ENCODE data around the gene ST3GAL4. TPM values are rescaled to one million over a fixed set of nuclear protein-coding genes. Genes with fewer than 3 reads are reported as not detected.

Gene ST3GAL4
- total and polyA plus RNA-seq, 2 experiments from 2014 or later = 27.3 to 53.3 TPM

- no peak overlapping the region for H3K27ac ChIP-seq
- H3K4me2 ChIP-seq (ENCODE audit: unreplicated experiment) = no peak overlapping the region
- H3K4me3 ChIP-seq = no peak overlapping the region
- no peak for TF ChIP-seq EZH2 (IDR thresholded peaks at IDR 0.05; ENCODE audit: insufficient read depth, poor library complexity, severe bottlenecking)
- no peak for TF ChIP-seq EZH2phosphoT487 (IDR thresholded peaks at IDR 0.05; ENCODE audit: insufficient read depth, low read depth)
- in situ Hi-C loops (cut with MboI) = no loop called here
- no peak for DNase-seq
- no peaks in the 10 kb centered on the region for H4K20me1 ChIP-seq (ENCODE audit: insufficient read depth)
- no peaks in the 10 kb centered on the region for H3K79me2 ChIP-seq (ENCODE audit: insufficient read depth)
- no peaks in the 10 kb centered on the region for H3K36me3 ChIP-seq (ENCODE audit: low read depth)
- no peaks in the 10 kb centered on the region for H3K9me2 ChIP-seq (ENCODE audit: insufficient read depth)
- WGBS, 2 experiments (ENCODE audit: low coverage in 1 of 2, low lambda C conversion rate in 2 of 2, missing lambda C conversion rate in 2 of 2) = 98 to 99% methylated on average over 11 to 12 of the region's 12 CpGs
- H3K9me3 ChIP-seq (ENCODE audit: low read depth) = no peaks in the 10 kb centered on the region
- no peak overlapping the region for H3K9ac ChIP-seq
- H3K27me3 ChIP-seq (replicated peaks; ENCODE audit: insufficient read depth) = no peaks in the 10 kb centered on the region
- no peak overlapping the region for H2AFZ ChIP-seq
- peaks cover 17% of the 10 kb centered on the region for H3F3A ChIP-seq (ENCODE audit: insufficient read depth)
- peaks cover 15% of the 10 kb centered on the region for H3K4me1 ChIP-seq (ENCODE audit: insufficient read depth)
Observed at GRCh38 chr11:126328444-126328843, 27.0 kb upstream of the ST3GAL4 start.

GRCh38 chr11:126328938-126329643 lies 26.4 kb upstream of the ST3GAL4 start:
- H3K4me2 ChIP-seq (ENCODE audit: unreplicated experiment) = no peak overlapping the region
- H3K79me2 ChIP-seq (ENCODE audit: insufficient read depth) = no peaks in the 10 kb centered on the region
- DNase-seq = no peak
- no peaks in the 10 kb centered on the region for H3K27me3 ChIP-seq (replicated peaks; ENCODE audit: insufficient read depth)
- H4K20me1 ChIP-seq (ENCODE audit: insufficient read depth) = no peaks in the 10 kb centered on the region
- no peak overlapping the region for H3K27ac ChIP-seq
- H3K36me3 ChIP-seq (ENCODE audit: low read depth) = no peaks in the 10 kb centered on the region
- TF ChIP-seq EZH2 (IDR thresholded peaks at IDR 0.05; ENCODE audit: insufficient read depth, poor library complexity, severe bottlenecking) (no peak), EZH2phosphoT487 (IDR thresholded peaks at IDR 0.05; ENCODE audit: insufficient read depth, low read depth) (no peak)
- 75 to 77% methylated on average over 9 of the region's 9 CpGs for WGBS, 2 experiments (ENCODE audit: low coverage in 1 of 2, low lambda C conversion rate in 2 of 2, missing lambda C conversion rate in 2 of 2)
- no peaks in the 10 kb centered on the region for H3K9me3 ChIP-seq (ENCODE audit: low read depth)
- H3K9me2 ChIP-seq (ENCODE audit: insufficient read depth) = no peaks in the 10 kb centered on the region
- H2AFZ ChIP-seq = no peak overlapping the region
- no peak overlapping the region for H3K4me3 ChIP-seq
- in situ Hi-C loops (cut with MboI) = no loop called here
- H3F3A ChIP-seq (ENCODE audit: insufficient read depth) = peaks cover 17% of the 10 kb centered on the region
- H3K4me1 ChIP-seq (ENCODE audit: insufficient read depth) = peaks cover 14% of the 10 kb centered on the region
- H3K9ac ChIP-seq = no peak overlapping the region

- Histone ChIP-seq H3K27me3 (replicated peaks; ENCODE audit: insufficient read depth) (no peaks in the 10 kb centered on the region), H3K9ac (no peak overlapping the region), H3K4me3 (no peak overlapping the region), H3K4me2 (ENCODE audit: unreplicated experiment) (no peak overlapping the region), H3K4me1 (ENCODE audit: insufficient read depth) (peaks cover 19% of the 10 kb centered on the region), H3K36me3 (ENCODE audit: low read depth) (no peaks in the 10 kb centered on the region), H2AFZ (no peak overlapping the region), H3K79me2 (ENCODE audit: insufficient read depth) (no peaks in the 10 kb centered on the region), H3K9me3 (ENCODE audit: low read depth) (no peaks in the 10 kb centered on the region), H3K27ac (no peak overlapping the region), H3K9me2 (ENCODE audit: insufficient read depth) (no peaks in the 10 kb centered on the region), H3F3A (ENCODE audit: insufficient read depth) (peaks cover 21% of the 10 kb centered on the region), H4K20me1 (ENCODE audit: insufficient read depth) (no peaks in the 10 kb centered on the region)
- peak; percentile 48 for DNase-seq
- TF ChIP-seq EZH2 (IDR thresholded peaks at IDR 0.05; ENCODE audit: insufficient read depth, poor library complexity, severe bottlenecking) (no peak), EZH2phosphoT487 (IDR thresholded peaks at IDR 0.05; ENCODE audit: insufficient read depth, low read depth) (no peak)
- in situ Hi-C loops (cut with MboI) = no loop called here
- 41 to 43% methylated on average over 11 of the region's 11 CpGs for WGBS, 2 experiments (ENCODE audit: low coverage in 1 of 2, low lambda C conversion rate in 2 of 2, missing lambda C conversion rate in 2 of 2)
Observed at GRCh38 chr11:126329644-126330211, 25.8 kb upstream of the ST3GAL4 start.

GRCh38 chr11:126331286-126331685 lies 24.2 kb upstream of the ST3GAL4 start:
- TF ChIP-seq EZH2 (IDR thresholded peaks at IDR 0.05; ENCODE audit: insufficient read depth, poor library complexity, severe bottlenecking) (no peak), EZH2phosphoT487 (IDR thresholded peaks at IDR 0.05; ENCODE audit: insufficient read depth, low read depth) (no peak)
- WGBS, 2 experiments (ENCODE audit: low coverage in 1 of 2, low lambda C conversion rate in 2 of 2, missing lambda C conversion rate in 2 of 2) = 77 to 81% methylated on average over 13 of the region's 13 CpGs
- in situ Hi-C loops (cut with MboI) = no loop called here

More at GRCh38 chr11:126331286-126331685, 24.2 kb upstream of the ST3GAL4 start:
- H3K9me3 ChIP-seq (ENCODE audit: low read depth) = no peaks in the 10 kb centered on the region
- H3K9ac ChIP-seq = no peak overlapping the region
- H3K36me3 ChIP-seq (ENCODE audit: low read depth) = no peaks in the 10 kb centered on the region
- H3K9me2 ChIP-seq (ENCODE audit: insufficient read depth) = no peaks in the 10 kb centered on the region
- H3K79me2 ChIP-seq (ENCODE audit: insufficient read depth) = no peaks in the 10 kb centered on the region
- no peaks in the 10 kb centered on the region for H3K27me3 ChIP-seq (replicated peaks; ENCODE audit: insufficient read depth)
- H3K27ac ChIP-seq = no peak overlapping the region
- no peak overlapping the region for H2AFZ ChIP-seq
- no peak overlapping the region for H3K4me2 ChIP-seq (ENCODE audit: unreplicated experiment)
- H3F3A ChIP-seq (ENCODE audit: insufficient read depth) = peaks cover 25% of the 10 kb centered on the region
- H3K4me1 ChIP-seq (ENCODE audit: insufficient read depth) = peaks cover 25% of the 10 kb centered on the region
- no peak overlapping the region for H3K4me3 ChIP-seq
- DNase-seq = no peak
- no peaks in the 10 kb centered on the region for H4K20me1 ChIP-seq (ENCODE audit: insufficient read depth)

Data from GM23248 (cell line).